NB4 (cell line): Measurements from ENCODE around the gene SSBP4.

Experiments
- CTCF ChIP-seq: IDR thresholded peaks from one replicate; pipeline ENCODE4 v1.5.1; 2012; ENCODE audit warnings: low read depth, low read length
- MAX ChIP-seq: IDR thresholded peaks from 2 replicates; pipeline ENCODE4 v1.6.1; 2011; ENCODE audit warnings: low read depth, low read length
- MYC ChIP-seq: IDR thresholded peaks from 2 replicates; pipeline ENCODE4 v1.6.1; 2011; ENCODE audit warnings: low read depth, low read length
- POLR2A ChIP-seq: IDR thresholded peaks from 2 replicates; pipeline ENCODE4 v1.6.1; 2011; ENCODE audit warnings: mild to moderate bottlenecking; ENCODE audit not compliant: insufficient read length; ENCODE audit errors: extremely low read depth

DNA sequence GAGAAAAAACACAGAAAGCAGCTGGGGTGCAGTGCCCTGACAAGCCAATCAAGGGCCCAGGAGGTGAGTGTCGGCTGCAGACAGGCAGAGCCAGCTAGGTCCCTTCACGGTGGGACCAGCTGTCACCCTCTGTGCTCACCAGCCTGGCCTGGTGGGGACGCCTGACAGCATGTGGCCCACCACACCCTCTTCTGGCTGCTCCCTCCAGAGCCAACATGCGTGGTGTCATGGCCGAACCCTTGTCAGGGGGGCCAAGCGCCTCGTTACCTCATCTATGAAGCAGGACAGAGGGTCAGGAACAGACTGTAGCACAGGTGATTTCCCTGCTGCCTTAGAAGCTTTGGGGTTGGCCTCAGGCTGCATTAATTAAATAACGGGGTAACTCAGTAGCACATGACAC is 58.8 kb downstream of the SSBP4 start:
- no peak for TF ChIP-seq CTCF
- TF ChIP-seq MAX: no peak
- TF ChIP-seq POLR2A: no peak
- no peak for TF ChIP-seq MYC
